ENCODE results near the gene TNFRSF1A. TPM values are rescaled to one million over a fixed set of nuclear protein-coding genes. Genes with fewer than 3 reads are reported as not detected.
A peak's percentile ranks its signal among the peaks of the same experiment; 100 is the strongest.

Gene TNFRSF1A
- total and polyA plus RNA-seq, 9 of the 15 experiments (the other 6 are each of a cell fraction or from before 2014, with no cell fraction given) = 0.76 to 43.5 (median 30.0) TPM

DNA sequence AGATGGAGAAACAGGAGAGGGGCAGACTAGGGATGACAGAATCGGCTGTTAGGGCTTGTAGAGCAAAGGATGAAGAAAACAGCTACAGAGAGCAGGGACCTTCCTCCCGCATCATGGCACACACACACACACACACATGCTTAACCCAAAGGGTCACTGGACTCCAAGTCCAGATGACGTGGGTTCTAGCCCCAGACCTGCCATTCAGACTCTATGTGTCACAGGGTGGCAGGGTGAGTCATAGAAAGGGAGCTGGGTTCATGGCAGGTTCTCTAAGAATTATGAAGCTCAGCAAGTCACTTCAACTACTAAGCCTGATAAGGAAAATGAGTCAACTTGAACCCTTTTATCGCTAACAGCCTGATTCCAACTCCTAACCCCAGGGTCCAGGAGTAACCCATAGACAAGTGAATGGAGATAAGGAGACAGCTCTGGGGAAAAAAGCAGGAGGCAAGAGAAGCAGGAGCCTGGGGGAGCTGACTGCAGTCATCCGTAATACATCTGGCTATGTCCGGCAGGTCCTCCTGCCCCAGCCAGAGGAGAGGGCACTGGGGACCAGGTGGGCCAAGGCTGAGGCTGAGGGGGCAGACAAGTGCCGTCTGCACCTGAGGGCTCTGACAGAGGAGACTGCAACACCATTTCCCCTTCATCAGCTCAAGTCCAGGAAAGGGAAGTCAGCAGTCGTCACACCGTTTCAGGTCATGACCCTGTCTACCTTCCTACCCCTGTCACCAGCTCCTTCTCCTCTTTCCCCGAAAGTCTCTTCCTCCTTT, 3.6 kb upstream of the TNFRSF1A start (continued):
- peak; percentile 100 for TF ChIP-seq FOSL1 (tag; conservative IDR thresholded peaks at IDR 0.05)
- TF ChIP-seq, protein P1, sequence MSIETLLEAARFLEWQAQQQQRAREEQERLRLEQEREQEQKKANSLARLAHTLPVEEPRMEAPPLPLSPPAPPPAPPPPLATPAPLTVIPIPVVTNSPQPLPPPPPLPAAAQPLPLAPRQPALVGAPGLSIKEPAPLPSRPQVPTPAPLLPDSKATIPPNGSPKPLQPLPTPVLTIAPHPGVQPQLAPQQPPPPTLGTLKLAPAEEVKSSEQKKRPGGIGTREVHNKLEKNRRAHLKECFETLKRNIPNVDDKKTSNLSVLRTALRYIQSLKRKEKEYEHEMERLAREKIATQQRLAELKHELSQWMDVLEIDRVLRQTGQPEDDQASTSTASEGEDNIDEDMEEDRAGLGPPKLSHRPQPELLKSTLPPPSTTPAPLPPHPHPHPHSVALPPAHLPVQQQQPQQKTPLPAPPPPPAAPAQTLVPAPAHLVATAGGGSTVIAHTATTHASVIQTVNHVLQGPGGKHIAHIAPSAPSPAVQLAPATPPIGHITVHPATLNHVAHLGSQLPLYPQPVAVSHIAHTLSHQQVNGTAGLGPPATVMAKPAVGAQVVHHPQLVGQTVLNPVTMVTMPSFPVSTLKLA (conservative IDR thresholded peaks at IDR 0.05) = peak in 1 of 2 experiments; percentile 79; a peak in 2 of 4 replicates
- 0 out of 2 replicates have a peak, but pooled peaks have one; percentile 13 for TF ChIP-seq PHB2 (IDR thresholded peaks at IDR 0.05; ENCODE audit: low read depth)
- TF ChIP-seq BCLAF1 (IDR thresholded peaks at IDR 0.05; ENCODE audit: borderline replicate concordance in 1 of 2, control insufficient read depth in 1 of 2, low read depth in 2 of 2, low read length in 1 of 2) = 0 out of 4 replicates have a peak, but pooled peaks of 1 of the 2 experiments have one; percentile 49
- TF ChIP-seq STAT5A (IDR thresholded peaks at IDR 0.05; ENCODE audit: borderline replicate concordance, low read length) = peak; percentile 78
- TF ChIP-seq CBX3 (IDR thresholded peaks at IDR 0.05; ENCODE audit: borderline replicate concordance in 1 of 2, low read length in 2 of 2) = peak in 1 of 2 experiments; percentile 66; a peak in 1 of 3 replicates
- TF ChIP-seq ZNF146 (CRISPR knock-in tag; IDR thresholded peaks at IDR 0.05; ENCODE audit: unreplicated experiment) = no peak
- TF ChIP-seq, protein P2, sequence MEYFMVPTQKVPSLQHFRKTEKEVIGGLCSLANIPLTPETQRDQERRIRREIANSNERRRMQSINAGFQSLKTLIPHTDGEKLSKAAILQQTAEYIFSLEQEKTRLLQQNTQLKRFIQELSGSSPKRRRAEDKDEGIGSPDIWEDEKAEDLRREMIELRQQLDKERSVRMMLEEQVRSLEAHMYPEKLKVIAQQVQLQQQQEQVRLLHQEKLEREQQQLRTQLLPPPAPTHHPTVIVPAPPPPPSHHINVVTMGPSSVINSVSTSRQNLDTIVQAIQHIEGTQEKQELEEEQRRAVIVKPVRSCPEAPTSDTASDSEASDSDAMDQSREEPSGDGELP (CRISPR knock-in tag; IDR thresholded peaks at IDR 0.05; ENCODE audit: borderline replicate concordance) = 0 out of 2 replicates have a peak, but pooled peaks have one; percentile 15
- no peak for TF ChIP-seq ZBTB40 (IDR thresholded peaks at IDR 0.05)
- no peak for TF ChIP-seq ZBTB40 (CRISPR knock-in tag; IDR thresholded peaks at IDR 0.05)

All from K562 (cell line).